NCI-H1417 (cell line): Measurements from ENCODE around the gene MAML2.

Source experiments
- DNase-seq, 3 experiments: peaks; one replicate each; lab custom pipeline; 2025; lab: John Stamatoyannopoulos, UW

Gene MAML2

DNA sequence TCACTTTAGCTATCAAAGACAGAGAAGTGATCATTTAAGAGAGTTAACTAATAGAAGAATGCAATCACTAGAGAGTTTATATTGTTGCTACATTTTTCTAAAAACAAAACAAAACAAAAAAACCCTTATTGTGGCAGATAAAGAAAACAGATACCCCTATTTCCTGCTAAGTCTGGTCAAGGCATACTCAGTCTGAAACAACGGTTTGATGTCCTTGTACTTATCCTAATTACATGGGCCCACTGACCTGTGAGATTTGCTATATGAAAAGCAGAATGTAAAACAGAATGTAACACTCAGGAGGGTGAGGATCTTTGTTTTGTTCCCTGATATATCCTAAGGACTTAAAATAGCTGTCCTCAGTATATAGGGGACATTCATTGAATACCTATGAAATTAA lies 24.6 kb downstream of the MAML2 start:
- no peak for DNase-seq

DNA sequence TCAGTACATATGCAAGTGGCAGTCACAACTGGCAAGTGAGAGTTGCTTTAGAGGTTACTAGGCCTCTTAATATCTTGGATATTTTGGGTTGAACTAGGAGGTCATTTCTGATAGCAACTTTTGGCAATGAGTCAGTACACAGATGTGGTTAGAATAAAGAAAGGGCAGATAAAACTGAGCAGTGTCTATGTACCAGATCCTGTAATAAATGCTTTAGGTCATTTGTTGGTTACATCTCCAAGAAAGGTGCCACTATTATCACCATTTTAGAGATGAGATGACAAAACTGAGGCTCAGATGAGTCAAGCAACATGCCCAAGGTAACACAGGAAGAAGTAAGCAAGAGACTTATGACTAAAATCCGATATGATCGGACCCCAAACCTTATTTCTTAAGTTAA lies 25.0 kb downstream of the MAML2 start:
- DNase-seq, result no peak

DNA sequence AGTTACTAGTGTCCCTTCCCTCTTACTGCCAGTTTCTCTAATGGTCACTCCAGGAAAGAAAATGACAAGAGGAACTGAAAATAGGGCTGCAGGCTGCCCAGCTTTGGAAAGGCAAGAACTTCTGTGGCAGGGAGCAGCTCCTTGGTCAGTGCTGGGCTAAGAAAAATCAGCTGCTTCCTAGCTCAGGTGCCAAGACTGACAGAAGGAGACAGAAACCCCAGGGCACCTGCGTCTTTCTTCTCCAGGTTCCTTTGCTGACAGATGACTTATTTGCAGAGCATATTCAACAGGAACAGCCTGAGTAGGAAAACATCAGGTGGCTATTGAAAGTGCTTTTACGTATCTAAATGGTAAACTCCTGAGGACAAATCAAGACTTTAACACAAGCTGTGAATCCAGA lies 25.4 kb downstream of the MAML2 start:
- DNase-seq, result no peak

DNA sequence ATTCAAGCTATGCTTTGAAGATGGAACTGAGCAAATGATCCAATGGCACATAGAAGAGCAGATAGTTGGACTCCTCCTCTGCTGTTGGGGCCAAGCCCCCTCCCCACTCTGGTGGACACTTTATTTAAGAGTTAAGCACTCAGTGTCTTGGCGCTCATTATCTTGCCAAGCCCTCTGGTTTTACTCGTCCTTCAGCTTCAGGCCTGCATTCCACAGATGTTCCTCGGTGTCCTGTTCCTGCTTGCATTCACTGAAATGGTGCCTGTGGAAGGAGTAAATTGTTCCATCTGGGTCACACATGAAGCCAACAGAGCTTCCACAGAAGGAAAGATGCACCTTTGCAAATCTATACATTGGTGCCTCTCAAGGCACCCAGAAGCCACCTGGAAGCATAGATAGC lies 26.1 kb downstream of the MAML2 start:
- DNase-seq, result no peak

DNA sequence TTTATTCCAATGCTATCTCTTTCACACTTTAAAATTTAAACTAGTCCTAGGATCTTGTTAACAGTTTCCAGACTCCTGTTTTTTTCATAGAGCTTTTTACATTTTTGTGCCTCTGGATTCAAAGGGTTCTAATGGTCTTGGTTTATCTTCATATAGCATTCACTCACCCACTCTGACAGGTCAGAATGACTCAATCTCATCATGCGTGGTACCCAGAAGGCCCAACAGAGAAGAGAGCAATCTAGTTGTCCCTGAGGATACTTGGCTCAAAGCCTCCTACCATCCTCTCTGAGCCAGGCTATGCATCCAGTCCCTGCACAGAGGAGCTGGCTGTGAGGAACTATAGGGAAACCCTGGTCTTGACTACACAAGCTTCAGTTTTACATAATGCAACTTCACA lies 27.5 kb downstream of the MAML2 start:
- DNase-seq, result no peak

DNA sequence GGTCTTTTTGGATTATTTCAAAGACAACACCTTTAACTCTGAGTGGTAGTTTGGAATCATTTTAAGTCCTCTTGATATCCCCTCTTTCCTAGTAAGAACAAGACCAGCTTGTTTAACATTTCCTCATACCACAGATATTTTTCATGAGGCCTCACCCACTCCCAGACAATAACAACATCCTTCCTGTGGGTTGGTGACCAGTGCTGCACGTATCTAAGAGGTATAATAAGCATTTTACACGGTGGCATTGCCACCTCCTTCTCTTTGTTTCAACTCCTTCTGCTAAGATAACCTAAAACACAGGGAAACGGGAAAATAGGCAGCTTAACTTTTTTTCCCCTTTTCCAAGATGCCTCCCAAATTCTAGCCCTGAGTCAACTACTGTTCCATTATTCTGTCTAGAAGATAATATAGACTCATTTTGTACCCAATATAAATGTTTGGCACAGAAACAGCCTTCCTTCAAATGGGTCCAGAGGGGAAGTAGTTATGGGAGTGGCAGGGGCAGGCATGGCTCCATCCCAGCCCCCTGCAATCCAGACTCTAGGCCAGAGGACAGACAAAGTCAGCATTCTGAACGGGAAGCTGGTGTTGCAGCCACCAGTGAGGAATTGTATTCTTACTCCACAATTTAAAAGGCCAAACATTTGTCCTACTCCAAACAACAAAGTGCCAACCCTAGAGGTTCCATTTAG lies 28.5 kb downstream of the MAML2 start:
- no peak for DNase-seq

DNA sequence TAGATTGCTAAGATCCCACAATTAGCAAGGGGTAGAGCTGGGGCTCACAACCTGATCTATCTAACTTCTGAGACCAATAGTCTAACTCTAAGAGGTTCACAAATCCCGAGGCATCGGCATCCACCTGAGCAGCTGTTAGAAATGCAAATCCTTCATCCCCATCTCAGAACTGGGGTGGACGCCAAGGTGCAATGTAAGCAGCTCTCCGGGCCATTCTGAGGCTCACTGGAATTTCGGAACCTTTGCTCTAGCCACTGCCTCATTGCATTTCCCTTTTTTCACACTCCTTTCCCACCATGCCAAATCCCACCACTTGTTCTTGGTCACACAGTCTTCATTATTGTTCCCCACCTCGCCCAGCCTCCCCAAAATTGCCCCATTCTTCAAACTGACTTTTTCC lies 29.8 kb downstream of the MAML2 start:
- DNase-seq, result no peak

DNA sequence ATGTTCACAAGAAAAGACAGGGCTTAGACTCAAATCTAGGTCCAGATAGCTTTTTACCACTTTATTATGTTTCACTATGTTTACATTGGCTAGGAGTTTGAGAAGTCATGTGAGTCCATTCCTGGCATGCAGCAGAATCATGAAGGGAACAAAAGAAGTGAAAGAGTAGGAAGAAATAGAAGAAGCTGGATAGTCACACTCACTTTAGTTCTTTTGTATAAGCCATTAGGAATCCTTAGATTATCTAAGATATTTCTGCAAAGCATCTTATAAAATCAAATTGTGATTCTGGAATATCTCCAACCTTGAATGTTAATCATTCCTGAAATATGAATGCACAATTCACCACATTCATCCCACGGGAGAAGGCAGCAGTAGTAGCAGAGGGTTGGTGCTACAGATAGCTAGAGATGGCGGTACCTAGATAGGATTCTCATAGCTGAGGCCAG lies 31.9 kb downstream of the MAML2 start:
- no peak for DNase-seq

DNA sequence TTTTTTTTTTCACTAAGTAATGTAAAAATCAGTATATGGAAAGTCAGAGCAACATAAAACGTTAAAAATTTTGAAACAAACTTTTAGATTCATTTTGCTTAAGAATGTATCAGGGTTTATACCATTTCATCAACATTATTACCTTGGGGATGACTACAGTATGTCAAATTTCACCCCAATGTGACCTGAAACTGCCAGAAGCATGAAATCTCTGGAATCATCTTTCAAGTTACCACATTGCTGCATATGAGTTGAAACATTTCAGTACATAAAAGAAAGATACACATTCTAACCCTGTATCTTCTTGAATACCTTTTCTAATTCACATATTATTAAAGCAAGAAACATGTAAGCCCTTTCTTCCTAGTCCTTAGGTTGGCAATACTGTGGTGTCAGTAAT lies 32.8 kb downstream of the MAML2 start:
- DNase-seq, result no peak

DNA sequence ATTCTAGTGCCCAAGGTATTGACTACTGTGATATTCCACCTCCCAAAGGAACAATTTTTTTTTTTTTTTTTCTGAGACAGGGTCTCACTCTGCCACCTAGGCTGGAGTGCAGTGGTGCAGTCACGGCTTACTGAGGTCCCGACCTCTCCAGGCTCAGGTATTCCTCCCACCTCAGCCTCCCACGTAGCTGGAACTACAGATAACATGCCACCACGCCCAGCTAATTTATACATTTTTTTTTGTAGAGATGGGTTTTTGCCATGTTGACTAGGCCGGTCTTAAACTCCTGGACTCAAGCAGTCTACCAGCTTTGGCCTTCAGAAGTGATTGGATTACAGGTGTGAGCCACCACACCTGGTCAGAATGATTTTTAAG lies 33.4 kb downstream of the MAML2 start:
- DNase-seq, result no peak

DNA sequence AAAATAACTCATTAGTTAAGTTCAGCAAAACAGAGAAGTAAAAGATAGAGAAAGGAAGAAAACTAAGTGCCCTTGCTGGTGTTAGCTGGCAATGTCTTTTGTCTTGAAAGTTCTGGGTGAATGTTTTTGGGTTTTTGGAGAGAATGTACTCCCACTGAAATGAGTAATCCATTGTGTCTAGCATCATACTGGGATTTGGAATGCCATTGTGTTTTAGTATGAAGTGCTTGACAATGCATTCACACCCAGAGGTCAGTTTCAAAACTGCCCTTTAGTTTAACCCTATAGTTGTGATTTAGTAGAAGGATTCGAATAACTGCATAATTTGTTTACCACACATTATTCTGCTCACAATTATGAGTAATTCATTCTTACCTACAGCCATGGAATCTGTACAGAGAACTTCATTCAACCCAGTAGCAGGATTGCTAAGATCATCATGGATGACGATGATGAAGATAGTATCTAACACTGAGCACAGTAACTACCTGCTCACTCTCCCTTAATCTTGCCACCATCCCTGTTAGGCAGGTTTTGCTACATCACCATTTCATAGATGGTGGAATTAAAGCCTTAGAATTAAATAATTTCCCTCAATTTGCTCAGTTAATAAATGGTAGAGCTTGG lies 33.9 kb downstream of the MAML2 start:
- no peak for DNase-seq

DNA sequence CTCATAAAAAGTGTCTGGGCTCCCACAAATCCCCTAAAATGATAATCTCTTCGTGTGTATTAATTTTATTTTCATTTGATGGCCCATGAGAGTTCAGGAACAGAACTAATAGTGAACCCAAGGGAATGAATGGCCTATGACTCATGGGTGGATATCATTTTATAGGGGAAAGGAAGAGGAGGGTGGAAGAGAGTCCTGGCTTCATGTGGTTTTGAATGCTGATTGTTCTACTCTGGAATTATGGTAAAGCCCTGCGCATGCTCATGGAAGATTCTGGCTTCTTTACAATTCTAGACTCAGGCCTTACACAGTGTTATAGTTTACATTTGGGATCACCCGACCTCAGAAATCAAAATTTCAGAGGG lies 35.2 kb downstream of the MAML2 start:
- DNase-seq, result no peak

DNA sequence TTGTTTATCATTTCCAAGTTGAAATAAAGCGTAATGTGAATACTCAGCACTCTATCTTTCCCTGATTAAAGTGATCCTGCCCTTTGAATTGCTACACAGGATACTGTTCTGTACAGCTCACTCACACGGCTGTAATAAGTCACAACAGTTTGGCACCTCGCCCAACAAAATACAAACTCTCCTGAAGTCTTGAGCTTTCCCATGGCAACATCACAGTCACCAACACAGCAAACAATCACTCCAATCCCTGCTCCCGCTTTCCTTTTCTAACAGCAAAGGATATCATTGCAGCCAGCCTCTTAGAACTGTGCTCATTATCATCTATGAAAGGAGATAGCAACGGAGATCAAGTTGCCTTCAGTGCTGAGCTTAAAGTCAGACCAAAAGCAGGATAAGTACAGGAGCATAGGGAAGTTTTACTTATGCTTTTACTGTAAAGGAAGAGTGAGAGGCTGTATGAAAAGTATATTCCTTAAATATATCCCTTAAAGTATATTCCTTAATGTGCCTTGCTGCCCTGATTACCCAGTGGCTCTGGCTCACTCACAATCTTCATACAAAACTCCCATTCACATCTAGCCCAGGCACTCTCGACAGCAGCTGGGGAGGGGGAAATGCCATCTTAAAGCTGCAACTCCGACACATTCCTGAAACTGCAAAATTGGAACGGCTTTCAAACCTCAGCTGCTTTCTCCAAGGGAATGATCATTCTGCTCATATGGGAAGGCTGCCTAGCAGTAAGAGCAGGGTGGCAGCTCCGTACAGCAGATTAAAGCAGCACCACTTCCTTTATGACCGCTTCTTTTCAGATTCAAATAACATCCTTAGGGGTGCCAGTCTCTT lies 35.8 kb downstream of the MAML2 start:
- DNase-seq, result peak; percentile 72 to 96 (median 76)

DNA sequence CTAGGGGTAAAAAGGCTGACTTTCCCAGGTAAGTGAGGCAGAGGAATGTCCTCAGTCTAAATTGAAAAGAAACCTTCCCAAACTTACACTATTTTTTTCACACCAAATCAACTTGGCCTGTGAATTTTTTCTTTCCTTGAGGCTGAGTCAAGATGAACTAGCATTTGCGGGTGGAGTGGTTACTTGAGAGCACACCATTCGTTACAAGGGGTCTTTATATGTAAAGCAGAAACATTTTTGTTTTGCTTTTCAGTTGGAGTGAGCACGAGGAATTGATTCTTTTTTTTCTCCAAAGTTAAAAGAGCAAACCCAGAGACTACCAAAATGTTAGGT lies 36.4 kb downstream of the MAML2 start:
- no peak for DNase-seq

DNA sequence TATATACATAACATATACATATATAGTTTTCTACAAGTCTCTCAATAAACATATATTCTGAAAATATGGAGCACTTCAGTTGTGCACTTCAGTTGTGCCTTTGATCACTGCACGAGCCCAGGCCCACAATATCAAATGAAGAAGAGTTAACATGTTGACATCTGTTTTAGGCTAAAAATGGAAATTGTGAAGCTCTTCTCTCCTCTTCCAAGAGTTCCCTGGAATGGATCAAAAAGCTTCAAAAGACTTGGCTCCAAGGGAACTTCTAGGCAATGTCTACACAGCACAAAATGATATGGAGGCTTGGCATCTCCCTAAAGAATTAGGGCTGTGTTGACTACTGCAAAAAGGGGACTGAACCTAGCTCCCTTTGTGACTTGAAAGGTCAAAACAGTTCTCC lies 36.9 kb downstream of the MAML2 start:
- no peak for DNase-seq

DNA sequence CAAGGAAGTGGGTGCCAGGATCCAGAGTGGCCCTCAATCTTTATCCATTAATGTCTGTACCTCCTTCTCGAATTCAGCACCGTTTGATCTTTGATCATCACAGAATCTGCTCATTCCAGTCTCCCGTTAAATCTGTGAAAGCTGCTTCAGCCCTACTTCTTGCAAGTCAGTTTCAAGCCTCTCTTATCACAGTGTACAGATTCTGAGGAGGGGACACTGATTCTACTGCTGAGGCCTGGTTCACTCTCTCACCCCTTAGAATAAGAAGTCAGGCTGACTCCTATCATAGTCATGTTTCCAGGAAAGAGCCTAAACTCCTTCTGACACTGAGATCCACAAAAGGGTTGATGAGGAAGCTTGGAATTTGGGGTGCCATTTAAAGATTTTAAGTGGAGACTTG lies 39.0 kb downstream of the MAML2 start:
- no peak for DNase-seq

DNA sequence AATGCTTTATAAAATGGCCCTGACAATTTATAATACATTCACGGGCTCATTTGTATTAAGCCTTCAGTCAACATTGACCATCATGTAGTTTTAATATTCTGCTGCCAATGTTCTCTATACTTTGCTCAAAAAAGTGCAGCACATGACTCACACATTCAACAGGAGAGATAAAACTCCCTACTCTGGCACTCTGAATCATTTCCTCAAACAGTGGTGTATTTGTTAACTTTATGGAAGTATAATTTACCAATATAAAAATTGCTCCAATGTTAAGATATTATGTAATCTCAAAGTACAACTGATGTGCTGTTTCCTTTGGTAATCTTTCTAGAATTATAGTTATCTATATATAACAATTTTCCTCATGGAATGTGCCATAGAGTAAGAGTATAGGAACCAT lies 39.9 kb downstream of the MAML2 start:
- no peak for DNase-seq

DNA sequence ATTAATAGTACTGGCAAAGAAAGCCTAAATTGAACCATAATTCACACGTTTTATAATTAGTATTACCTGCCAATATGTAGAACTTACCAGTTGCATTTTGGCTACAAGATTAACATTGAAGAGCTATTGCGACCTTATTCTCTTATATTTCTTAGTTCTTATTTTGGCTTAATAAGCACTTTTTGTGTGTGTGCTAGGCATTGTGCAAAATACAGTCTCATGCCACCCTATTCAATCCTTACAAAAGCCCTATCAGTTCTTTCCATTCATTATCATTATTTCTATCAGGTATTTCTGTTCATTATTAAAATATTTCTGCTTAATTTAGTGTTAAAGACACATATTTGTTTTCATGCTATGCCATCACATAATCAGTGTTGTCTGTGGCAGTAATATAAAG lies 41.2 kb downstream of the MAML2 start:
- DNase-seq, result no peak

DNA sequence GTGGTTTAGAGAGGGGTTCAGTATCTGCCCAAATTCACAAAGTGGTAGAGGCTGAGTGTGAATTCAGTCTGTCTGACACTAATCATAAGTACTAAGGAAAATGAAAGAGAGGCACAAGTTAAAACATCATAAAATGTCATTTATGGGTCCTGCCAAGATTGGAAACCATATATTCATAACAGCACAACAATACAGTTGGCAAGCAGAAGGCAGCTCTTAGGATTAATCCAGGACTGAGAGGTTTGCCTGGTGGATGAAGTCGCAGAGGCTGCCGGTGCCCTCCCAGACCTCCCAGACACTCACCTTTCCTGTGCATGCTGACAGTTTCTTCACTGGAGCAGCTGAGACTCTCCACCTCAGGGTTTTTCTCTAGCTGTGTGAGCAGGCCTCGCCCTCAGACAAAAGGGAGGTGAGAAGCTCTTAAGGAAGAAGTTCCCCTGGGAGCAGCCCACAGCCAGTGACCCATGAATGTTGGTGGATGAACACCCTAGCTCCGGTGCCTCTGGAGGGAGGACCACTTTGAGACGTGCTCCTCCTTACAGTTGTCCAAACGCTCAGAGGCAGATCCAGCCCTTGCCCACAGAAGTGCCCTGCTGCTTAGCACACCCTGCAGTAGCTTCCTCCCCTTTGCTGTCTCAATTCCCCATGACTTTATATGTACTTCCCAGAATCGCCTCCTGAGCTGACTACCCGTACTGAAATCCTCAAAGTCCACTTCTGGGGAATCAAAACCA lies 43.7 kb downstream of the MAML2 start:
- DNase-seq, result no peak

DNA sequence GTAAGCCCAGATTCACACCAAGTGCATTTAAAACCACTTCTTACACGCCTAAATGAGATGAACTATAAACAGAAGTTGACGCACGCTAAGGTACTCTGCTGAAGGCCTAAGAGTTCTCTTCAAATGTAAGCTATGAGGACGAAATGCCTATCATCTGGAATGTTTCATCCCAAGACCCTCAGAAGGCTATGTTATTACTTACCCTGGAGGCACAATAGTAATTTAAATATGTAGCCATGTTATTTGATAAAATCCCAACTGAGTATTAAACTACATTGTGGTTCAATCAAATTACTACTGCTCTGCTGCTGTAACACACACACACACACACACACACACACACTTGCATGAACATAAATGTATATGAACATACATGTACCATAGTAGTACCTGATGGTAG lies 47.6 kb downstream of the MAML2 start:
- DNase-seq, result no peak

DNA sequence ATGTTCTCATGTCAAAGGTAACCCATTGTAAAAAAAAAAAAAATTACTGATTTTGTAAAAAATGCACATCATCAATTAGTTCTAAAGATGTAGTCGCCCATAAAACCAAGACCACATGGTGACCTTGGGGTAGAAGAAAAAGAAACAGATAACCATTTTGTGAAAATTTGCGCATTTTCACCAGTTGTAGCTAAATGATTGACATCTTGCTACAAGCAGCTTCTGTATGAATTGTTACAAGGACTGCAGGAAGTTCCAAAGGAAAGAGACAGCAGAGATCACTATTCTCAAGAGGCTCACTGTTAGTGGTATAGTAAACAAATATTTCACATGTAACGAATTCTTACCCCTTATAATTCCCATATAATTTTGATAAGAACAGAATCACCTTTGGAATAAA lies 48.7 kb downstream of the MAML2 start:
- no peak for DNase-seq

DNA sequence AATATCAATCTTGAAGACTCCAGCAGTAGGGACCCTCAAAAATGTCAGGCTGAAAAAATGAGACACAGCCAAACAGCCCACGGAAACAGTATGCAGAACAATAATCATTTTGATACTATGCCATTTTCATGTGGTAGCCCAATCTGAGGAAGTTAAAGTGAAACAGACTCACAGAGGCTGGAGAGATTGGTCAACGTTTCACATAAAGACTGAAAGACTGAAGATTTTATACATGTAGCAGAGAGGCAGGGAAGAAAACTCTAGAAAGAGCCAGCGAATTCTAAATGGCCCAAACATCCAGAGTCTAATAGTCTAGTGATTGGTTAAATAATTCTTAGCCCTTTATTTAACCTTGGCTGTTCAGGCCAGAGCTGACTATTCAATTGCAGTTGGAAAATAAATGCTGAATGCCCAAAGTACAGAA lies 49.4 kb downstream of the MAML2 start:
- no peak for DNase-seq

DNA sequence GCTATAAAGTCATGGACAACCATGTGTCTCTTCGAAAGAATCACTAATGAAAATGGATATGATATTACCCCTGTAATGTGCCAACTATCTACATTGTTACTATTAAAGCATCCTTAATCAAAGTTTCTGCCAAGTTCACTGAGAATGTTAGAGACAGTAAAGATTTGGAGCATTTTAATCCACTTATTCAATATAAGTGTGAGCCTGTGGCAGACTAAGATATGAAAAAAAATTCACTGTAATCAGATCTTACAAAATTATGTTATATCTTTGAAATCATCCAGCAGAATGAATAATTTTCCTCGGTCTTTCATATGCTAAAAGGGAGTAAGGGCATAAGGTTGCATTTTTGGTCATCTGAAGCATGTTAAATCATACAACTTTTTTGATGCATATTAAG lies 49.9 kb downstream of the MAML2 start:
- no peak for DNase-seq
